GM15510 (cell line): Measurements from ENCODE around the gene UPF2.

Experiments
- POLR2A ChIP-seq: IDR thresholded peaks from 3 replicates; pipeline ENCODE4 v1.6.1; 2011; ENCODE audit warnings: borderline replicate concordance; ENCODE audit not compliant: insufficient read length; ENCODE audit errors: extremely low read depth

UPF2 gene

DNA sequence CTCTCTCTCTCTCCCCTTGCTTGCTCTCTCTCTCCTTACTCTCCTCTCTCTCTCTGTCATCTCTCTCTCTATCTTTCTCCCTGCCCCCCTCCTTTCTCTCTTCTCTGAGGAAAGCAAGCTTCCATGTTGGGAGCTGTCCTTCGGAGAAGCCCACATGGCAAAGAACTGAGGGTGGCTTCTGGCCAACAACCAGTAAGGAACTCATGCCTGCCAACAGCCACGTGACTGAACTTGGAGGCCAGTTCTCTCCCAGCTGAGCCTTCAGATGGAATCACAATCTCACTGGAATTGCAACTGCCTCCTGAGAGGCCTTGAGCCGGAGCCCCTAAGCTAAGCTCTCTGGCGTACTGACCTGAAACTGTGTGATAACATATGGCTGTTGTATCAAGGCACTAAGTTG lies 14.1 kb upstream of the UPF2 start:
- TF ChIP-seq POLR2A, result no peak

DNA sequence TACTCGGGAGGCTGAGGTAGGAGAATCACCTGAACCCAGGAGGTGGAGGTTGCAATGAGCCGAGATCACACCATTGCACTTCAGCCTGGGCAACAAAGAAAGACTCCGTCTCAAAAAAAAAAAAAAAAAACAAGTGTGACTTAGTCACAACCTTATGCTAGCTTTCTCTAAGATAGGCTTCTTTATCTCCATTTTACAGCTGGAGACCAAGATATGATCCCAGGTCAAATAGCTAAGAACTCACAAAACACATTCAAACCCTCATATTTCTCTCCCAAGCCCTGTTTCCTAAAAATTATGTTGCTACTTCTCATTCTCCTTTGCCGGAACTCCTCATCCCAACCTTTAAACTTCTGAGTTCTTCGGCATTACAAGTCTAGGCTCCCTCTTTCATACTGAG lies 13.1 kb upstream of the UPF2 start:
- TF ChIP-seq POLR2A, result no peak

DNA sequence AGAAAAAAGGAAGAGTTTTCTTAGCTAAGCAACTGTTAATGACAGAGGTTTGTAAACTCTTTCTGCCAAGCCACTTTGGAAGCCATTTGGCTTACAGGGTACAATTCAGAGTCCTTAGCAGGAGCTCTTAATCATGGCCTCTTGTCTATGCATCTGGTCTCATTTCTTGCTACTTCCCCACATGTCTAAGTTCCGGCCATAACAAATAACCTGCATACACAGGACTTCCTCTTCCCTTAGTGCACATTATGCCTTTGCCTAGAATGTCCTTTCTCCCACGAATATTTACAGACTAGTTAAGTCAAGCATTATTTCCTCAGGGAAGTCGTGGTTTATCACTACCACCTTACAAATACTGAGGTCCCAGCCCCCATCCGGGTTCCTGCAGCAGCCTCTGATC lies 8.6 kb upstream of the UPF2 start:
- TF ChIP-seq POLR2A, result no peak

DNA sequence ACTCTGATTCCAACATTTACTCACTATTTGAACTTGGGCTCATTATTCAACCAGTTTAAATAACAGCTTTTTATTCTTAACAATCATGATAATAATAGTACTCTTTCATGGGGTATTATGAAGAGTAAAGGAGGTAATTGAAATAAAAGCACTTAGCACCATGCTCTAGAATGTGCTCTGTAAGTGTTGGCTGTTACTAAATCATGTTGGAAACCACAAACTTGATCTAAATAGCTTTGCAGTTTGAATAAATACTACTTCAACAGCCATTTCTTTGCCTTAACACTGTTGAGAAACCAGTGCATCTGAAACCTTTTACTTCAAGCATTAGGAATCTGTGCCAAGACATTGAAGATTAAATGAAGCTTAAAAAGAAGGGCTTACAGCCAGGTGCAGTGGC lies 7.9 kb upstream of the UPF2 start:
- no peak for TF ChIP-seq POLR2A

DNA sequence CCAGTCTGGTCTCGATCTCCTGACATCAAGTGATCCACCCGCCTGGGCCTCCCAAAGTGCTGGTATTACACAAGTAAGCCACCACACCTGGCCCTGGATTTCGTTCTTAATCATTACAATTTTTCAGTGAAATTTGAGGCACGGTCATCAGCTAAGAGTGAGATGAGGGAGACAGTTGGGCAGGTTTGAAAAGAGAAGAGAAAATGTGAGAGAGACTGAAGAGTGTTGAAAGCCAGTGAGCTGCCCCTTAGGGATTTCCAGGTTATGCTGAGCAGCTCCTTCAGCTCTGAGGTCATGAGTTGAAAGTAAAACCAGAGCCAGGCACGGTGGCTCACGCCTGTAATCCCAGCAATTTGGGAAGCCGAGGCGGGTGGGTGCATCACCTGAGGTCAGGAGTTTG lies 5.9 kb upstream of the UPF2 start:
- TF ChIP-seq POLR2A, result no peak

DNA sequence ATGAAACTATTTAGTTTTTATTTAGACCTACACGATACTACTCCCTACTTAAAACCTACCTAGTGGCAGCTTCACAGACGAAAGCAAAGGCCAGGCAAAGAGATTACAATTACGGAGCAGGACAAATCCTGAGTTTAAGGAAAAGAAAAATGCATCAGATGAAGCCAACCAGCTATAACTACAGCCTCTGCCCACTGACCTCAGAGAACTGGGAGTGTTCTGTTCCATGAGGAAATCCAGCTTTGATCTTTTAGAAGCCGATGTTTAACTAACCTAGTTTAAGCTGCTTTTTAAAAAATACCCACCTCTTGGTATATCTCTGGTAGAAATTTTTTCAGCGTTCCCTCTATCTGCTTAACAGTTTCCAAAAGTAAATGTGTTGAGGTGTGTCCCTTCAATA lies 3.0 kb upstream of the UPF2 start:
- TF ChIP-seq POLR2A, result no peak

DNA sequence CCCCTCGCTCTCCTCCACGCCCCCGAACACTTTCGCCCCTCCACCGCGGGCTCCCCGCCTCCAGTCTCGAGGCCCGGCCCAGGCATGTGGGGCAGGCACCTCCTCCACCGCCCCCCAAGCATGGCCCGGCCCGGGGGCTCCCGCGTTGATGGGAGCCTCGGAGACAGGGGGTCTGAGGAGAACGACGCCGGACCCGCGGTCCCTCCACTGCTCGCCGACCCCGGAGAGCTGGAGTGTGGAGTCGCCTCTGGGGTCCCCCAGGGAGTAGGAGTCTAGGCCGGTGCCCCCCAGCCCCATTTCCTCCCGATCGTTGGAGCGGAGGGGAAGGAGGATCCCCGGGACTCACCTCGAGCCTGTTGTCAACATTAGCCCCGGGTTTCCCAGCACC lies 206 bp downstream of the UPF2 start:
- no peak for TF ChIP-seq POLR2A

DNA sequence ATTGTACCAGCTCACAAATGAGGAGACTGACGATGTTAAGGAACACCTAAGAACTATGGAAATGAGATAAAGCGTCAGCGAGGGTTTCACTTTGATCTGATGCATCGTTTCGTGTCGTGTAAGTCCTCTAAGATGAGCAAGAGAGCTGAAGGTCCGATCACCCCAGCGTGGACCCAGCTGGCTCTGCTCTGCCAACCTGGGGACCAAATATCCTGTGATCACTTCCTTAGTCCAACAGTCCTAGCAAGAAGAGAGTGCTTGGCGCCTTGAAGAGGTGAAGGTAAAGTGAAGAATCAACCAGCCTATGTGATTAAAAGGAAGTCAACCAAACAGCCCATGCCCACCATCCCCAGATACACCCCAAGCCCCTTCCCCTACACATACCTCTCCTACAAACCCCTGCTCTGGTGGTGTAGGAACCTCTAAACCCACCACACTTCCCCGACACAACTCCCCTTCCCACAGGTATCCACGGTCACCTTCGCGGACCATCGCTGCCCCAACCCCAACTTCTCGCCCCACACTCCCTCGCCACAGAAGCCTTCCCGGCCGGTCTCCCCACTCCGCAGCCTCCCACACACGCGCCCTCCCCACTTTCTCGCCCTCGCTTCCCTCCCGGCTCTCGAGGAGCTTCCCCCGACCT lies 722 bp downstream of the UPF2 start:
- TF ChIP-seq POLR2A, result peak; percentile 47

DNA sequence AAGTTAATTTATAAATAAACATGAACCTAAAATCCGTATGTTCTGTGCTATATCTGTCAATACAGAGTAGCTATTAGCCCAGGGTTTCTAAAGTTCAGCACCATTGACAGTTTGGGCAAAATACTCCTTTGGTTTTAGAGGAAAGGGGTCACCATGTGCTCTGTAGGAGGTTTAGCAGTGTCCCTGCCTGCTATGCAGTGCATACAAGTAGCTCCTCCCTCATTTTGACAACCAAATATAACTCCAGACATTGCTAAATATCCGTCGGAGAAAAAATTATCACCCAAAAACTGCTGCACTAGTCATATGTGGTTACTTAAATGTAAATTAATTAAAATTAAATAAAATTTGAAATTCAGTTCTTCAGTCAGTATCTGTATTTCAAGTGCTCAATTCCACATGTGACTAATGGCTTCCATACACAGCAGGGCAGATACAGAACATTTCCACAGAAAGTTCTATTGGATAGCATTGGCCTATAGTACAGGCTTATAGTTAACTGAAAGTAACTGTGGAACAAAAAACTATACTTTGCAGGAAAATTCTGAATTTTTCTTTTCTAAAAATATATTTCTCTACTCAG lies 6.4 kb downstream of the UPF2 start:
- TF ChIP-seq POLR2A, result no peak

DNA sequence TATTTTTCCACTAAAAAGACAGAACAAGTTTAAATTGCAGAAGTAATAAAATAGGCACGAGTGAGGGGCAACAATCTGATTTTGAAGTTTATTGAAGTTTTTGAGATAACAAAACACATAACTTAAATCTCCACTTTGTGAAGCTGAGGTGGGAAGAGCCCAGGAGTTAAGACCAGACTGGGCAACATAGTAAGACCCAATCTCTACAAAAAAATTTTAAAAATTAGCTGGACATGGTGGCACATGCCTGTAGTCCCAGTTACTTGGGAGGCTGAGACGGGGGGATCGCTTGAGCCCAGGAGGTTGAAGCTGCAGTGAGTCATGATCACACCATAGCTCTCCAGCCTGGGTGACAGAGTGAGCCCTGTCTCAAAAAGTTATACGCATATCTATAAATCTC lies 11.2 kb downstream of the UPF2 start:
- no peak for TF ChIP-seq POLR2A

DNA sequence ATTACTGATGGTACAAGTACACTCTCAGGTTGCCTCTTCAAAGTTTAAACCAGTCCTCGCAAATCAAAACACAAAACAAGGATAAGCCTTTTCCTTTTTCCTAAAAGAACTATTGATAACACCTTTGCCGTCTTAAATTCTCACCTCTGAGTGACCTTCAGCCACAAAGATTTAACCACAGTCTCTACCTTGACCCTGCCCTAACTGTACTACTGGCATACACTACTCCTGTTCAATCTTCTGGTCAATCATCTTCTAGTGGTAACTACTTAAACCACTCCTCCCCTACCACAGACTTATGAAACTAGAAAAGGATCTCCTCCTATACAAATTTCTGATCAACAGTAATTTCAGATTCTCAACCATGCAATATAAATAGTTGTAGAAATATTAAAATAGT lies 15.1 kb downstream of the UPF2 start:
- no peak for TF ChIP-seq POLR2A

DNA sequence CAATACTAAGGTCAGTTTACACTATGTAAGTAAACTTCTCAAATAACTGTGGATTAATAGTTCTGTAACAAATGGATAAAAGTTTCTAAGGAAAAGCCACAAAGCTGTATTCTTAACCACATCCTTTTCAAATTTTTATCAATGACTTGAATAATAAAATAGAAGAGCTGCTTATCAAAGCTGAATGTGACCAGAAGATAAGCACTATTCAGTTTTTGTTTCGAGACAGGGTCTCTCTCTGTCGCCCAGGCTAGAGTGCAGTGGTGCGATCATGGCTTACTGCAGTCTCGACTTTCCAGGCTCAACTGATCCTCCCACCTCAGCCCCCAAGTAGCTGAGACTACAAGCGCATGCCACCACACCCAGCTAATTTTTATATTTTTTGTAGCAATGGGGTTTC lies 17.0 kb downstream of the UPF2 start:
- no peak for TF ChIP-seq POLR2A

DNA sequence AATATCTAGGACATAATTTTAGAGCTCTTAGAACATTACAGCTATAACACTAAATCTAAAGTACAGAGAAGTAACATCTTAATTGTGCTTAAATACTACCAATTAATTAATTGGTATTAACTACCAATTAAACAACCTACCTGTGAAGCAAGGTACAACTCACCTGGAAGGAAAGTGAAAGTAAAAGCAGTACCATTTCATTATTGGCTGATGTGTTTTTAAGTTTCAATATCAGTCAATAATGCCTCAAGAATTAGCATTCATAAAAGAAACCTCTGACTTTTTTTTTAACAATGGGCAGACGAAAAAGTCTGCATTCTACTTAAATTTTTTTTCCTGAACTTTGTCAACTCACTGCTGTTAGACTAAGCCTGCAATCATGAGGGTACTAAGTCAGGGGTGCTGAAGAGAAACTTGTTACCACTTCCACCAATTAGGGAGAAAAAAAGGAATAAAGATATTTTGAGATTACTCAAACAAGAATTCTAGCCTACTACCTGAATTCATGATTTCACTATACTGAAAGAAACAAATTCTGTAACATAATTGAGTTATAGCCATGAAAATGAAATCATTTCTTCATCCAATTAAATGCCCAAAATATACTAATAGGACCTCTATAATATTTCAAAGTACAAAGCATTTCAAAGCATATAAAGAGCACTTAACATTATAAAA lies 19.9 kb downstream of the UPF2 start:
- no peak for TF ChIP-seq POLR2A

DNA sequence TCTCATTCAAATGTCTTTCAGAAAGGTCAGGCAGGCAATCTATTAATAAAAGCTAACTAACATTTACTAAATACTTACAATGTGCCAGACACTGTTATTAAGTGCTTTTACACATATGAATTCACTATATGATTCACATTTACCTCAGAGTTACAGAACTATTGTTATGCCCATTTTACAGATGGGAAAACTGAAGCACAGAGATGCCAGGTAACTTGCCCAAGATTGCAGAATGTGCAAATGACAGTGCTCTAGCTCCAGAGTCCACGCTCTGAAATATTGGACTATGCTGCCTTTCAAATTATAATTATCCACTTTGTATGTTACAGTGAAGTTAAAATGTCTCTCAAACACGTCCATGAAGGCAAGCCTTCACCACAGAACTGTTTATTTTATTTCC lies 22.0 kb downstream of the UPF2 start:
- no peak for TF ChIP-seq POLR2A

DNA sequence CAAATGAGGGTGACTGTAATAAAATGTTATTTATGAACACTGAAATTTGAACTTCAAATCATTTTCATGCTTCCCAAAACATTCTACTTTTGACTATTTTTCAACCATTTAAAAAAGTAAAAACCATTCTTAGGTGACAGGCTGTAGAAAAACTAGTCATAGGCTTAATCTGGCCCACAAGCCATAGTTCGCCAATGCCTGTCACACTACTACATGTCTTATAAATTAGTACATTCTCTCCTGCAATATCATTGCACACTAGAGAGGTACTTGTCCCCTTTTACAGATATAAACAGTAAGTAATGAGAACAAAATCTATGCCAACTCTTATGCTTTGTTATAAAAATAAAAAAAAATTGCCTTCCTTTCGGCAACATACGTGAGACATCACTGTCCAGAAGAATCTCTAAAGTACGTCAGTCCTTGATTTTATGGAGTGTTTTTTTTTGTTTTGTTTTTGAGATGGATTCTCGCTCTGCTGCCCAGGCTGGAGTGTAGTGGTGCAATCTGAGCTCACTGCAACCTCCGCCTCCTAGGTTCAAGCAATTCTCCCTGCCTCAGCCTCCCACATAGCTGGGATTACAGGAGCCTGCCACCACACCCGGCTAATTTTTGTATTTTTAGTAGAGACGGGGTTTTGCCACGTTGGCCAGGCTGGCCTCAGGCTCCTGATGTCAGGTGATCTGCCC lies 23.2 kb downstream of the UPF2 start:
- no peak for TF ChIP-seq POLR2A
